K562 (cell line): ENCODE results near the gene TIMM10. TPM values are rescaled to one million over a fixed set of nuclear protein-coding genes. Genes with fewer than 3 reads are reported as not detected.

ENCODE experiments used
- ADNP ChIP-seq: fragments of 200-800 bp; sonication (Bioruptor generic); IDR thresholded peaks from 2 replicates; pipeline ENCODE4 v1.6.1; 2016; ENCODE audit warnings: missing genetic modification characterization, missing compliant biosample characterization
- ASH1L ChIP-seq: fragments of 450-650 bp; IDR thresholded peaks from 2 replicates; pipeline ENCODE4 v1.6.1; 2018; ENCODE audit warnings: borderline replicate concordance, mild to moderate bottlenecking, low read depth; ENCODE audit not compliant: partially characterized antibody
- CHAMP1 ChIP-seq: fragments of 450-650 bp; IDR thresholded peaks from 2 replicates; pipeline ENCODE4 v1.6.1; 2016; ENCODE audit warnings: mild to moderate bottlenecking
- ELK1 ChIP-seq: sonication (generic); formaldehyde crosslinking; IDR thresholded peaks from 2 replicates; pipeline ENCODE4 v1.8.1; 2022; ENCODE audit warnings: missing genetic modification reagents
- ETS1 ChIP-seq: conservative IDR thresholded peaks from 2 replicates; pipeline ENCODE4 v1.6.1; 2011; ENCODE audit warnings: low read depth, mild to moderate bottlenecking, low read length; ENCODE audit not compliant: control insufficient read depth
- HMGN3 ChIP-seq: IDR thresholded peaks from 2 replicates; pipeline ENCODE4 v1.6.1; 2011; ENCODE audit warnings: borderline replicate concordance, low read depth, mild to moderate bottlenecking, mixed read lengths, low read length; ENCODE audit not compliant: insufficient read length; ENCODE audit errors: extremely low read depth
- MLLT1 ChIP-seq, 2 experiments: fragments of 450-650 bp; IDR thresholded peaks; 2 replicates each; pipeline ENCODE4 v1.6.1; 2016
- NRF1 ChIP-seq, 2 experiments: fragments of 450-650 bp; IDR thresholded peaks in 1 of 2; conservative IDR thresholded peaks in 1 of 2; 2 replicates each; pipeline ENCODE4 v1.6.1; 2014; ENCODE audit warnings: mild to moderate bottlenecking in 2 of 2
- PHF20 ChIP-seq: fragments of 450-650 bp; IDR thresholded peaks from 2 replicates; pipeline ENCODE4 v1.6.1; 2018; ENCODE audit not compliant: partially characterized antibody
- POLR3A ChIP-seq: IDR thresholded peaks from 2 replicates; pipeline ENCODE4 v1.6.1; 2011; ENCODE audit warnings: borderline replicate concordance, mild to moderate bottlenecking, moderate library complexity; ENCODE audit not compliant: insufficient read length, insufficient read depth; ENCODE audit errors: extremely low read depth
- RBFOX2 ChIP-seq: fragments of 200-400 bp; formaldehyde crosslinking; IDR thresholded peaks from 2 replicates; pipeline ENCODE4 v1.6.1; 2017; ENCODE audit warnings: low read depth, mild to moderate bottlenecking, low read length, moderate library complexity
- TARDBP ChIP-seq: fragments of 450-650 bp; IDR thresholded peaks from 2 replicates; pipeline ENCODE4 v1.6.1; 2016
- U2AF1 ChIP-seq: fragments of 200-400 bp; formaldehyde crosslinking; optimal IDR thresholded peaks from 2 replicates; pipeline ENCODE3; 2017; ENCODE audit warnings: mild to moderate bottlenecking, low read depth, low read length, moderate library complexity
- ZBTB5 ChIP-seq: fragments of 450-650 bp; IDR thresholded peaks from 2 replicates; pipeline ENCODE4 v1.6.1; 2017; ENCODE audit warnings: antibody characterized with exemption
- ZFP91 ChIP-seq: sonication (generic); formaldehyde crosslinking; IDR thresholded peaks from 2 replicates; pipeline ENCODE4 v1.8.0; 2022; ENCODE audit warnings: mild to moderate bottlenecking, missing genetic modification reagents
- ZNF253 ChIP-seq: fragments of 250-450 bp; sonication (Bioruptor Pico); conservative IDR thresholded peaks from 2 replicates; pipeline ENCODE4 v1.6.1; 2021; ENCODE audit warnings: mild to moderate bottlenecking
- polyA plus RNA-seq, 8 experiments: library from polyadenylated mRNA; depleted of rRNA in 4 of 8; stranded (reverse) in 5 of 8; unstranded in 3 of 8; fragments of >200 nt; fragmentation: Nextera tagmentation in 2 of 8; fragmentation: Illumina TruSeq in 1 of 8; extraction: Ambion mirVana in 2 of 8; extraction: Trizol in 1 of 8; gene quantifications; 2 replicates each; pipeline versions ENCODE4 v1.2.1 to v1.2.3, GENCODE V29; 2011 to 2014; ENCODE audit warnings: inconsistent platforms in 1 of 8, missing spikeins in 1 of 8
- total RNA-seq, 7 experiments: library from RNA; depleted of rRNA in 6 of 7; stranded (reverse); fragments of >200 nt in 6 of 7; fragmentation: Illumina TruSeq in 2 of 7; extraction: Trizol in 2 of 7; gene quantifications; 2 replicates each; pipeline versions ENCODE4 v1.2.1 to v1.2.3, GENCODE V29; 2011 to 2021; ENCODE audit warnings: low replicate concordance in 1 of 7

Gene TIMM10
- total and polyA plus RNA-seq, 9 of the 15 experiments (the other 6 are each of a cell fraction or from before 2014, with no cell fraction given): 109 to 553 (median 172) TPM

GRCh38 chr11:57567515-57568329 lies 37.2 kb upstream of the TIMM10 start, which contains the start of gene UBE2L6 (continued):
- TF ChIP-seq MLLT1 (IDR thresholded peaks at IDR 0.05): peak in 1 of 2 experiments; percentile 39; a peak in 1 of 4 replicates
- TF ChIP-seq HMGN3: peak; percentile 48
- no peak for TF ChIP-seq CHAMP1
- TF ChIP-seq ZFP91 (CRISPR knock-in tag): peak; percentile 52; the same call in 1 of the 2 replicates
- peak; percentile 15 for TF ChIP-seq U2AF1
- peak; percentile 75 for TF ChIP-seq RBFOX2
- TF ChIP-seq ADNP (tag): peak; percentile 63
- no peak for TF ChIP-seq PHF20
- TF ChIP-seq NRF1 (conservative IDR thresholded peaks at IDR 0.05 in 1 of 2, IDR thresholded peaks at IDR 0.05 in 1 of 2): peak; percentile 53 to 62
- TF ChIP-seq ZBTB5: no peak
- TF ChIP-seq TARDBP: peak; percentile 45; the same call in 1 of the 2 replicates
- TF ChIP-seq POLR3A: no peak
- no peak for TF ChIP-seq ZNF253 (CRISPR knock-in tag)
- no peak for TF ChIP-seq ELK1 (CRISPR knock-in tag)
- TF ChIP-seq ASH1L: no peak
- 0 out of 2 replicates have a peak, but pooled peaks have one; percentile 9 for TF ChIP-seq ETS1
